DND-41 (cell line): ENCODE measurements around the gene SSR4.

Source experiments
- ATAC-seq: fragments of 200-7000 bp; cut with Tn5 transposase; 3 replicates; pipeline ENCODE4 v1.9.1; 2021; ENCODE audit warnings: low read depth; ENCODE audit not compliant: insufficient read depth
- DNase-seq: peaks from one replicate; pipeline ENCODE4 v3.0.0-alpha.2; 2020
- H2AFZ ChIP-seq: 2 replicates; pipeline ENCODE4 v1.6.0; 2012; ENCODE audit warnings: low read depth, low read length
- H3K27ac ChIP-seq: 2 replicates; pipeline ENCODE4 v1.5.1; 2012; ENCODE audit warnings: low read length, inconsistent platforms
- H3K27me3 ChIP-seq: fragments of 200-600 bp; sonication (generic); 2 replicates; pipeline ENCODE4 v1.6.0; 2012; ENCODE audit warnings: low read length, mild to moderate bottlenecking, inconsistent platforms; ENCODE audit not compliant: insufficient read depth, poor library complexity
- H3K36me3 ChIP-seq: 2 replicates; pipeline ENCODE4 v1.5.1; 2012; ENCODE audit warnings: low read length, inconsistent platforms; ENCODE audit not compliant: insufficient read depth
- H3K4me1 ChIP-seq: 2 replicates; pipeline ENCODE4 v1.5.1; 2012; ENCODE audit warnings: mild to moderate bottlenecking, low read length; ENCODE audit not compliant: insufficient read depth
- H3K4me2 ChIP-seq: 2 replicates; pipeline ENCODE4 v1.6.0; 2012; ENCODE audit warnings: mild to moderate bottlenecking, moderate library complexity, low read length, inconsistent platforms; ENCODE audit not compliant: insufficient read depth
- H3K4me3 ChIP-seq, 2 experiments: fragments of 200-600 bp in 1 of 2; shearing (Covaris generic) in 1 of 2; 2 replicates each; pipeline ENCODE4 v1.5.1; 2012 to 2016; ENCODE audit warnings: inconsistent platforms in 2 of 2, low read length in 2 of 2, mild to moderate bottlenecking in 2 of 2, low read depth in 1 of 2, moderate library complexity in 1 of 2
- H3K79me2 ChIP-seq: 2 replicates; pipeline ENCODE4 v1.6.0; 2012; ENCODE audit warnings: low read length, inconsistent platforms; ENCODE audit not compliant: insufficient read depth
- H3K9ac ChIP-seq: 2 replicates; pipeline ENCODE4 v1.6.0; 2012; ENCODE audit warnings: low read depth, mild to moderate bottlenecking, inconsistent platforms, low read length, moderate library complexity
- H3K9me3 ChIP-seq: 2 replicates; pipeline ENCODE4 v1.5.1; 2012; ENCODE audit warnings: low read length, moderate library complexity, mild to moderate bottlenecking, inconsistent platforms; ENCODE audit not compliant: insufficient read depth, severe bottlenecking
- H4K20me1 ChIP-seq: 2 replicates; pipeline ENCODE4 v1.6.0; 2012; ENCODE audit warnings: low read length; ENCODE audit not compliant: insufficient read depth
- EZH2 ChIP-seq: IDR thresholded peaks from 3 replicates; pipeline ENCODE4 v1.6.1; 2012; ENCODE audit warnings: borderline replicate concordance, low read depth, mild to moderate bottlenecking, moderate library complexity, low read length, inconsistent platforms; ENCODE audit not compliant: severe bottlenecking
- TF ChIP-seq, protein P1 (sequence below): IDR thresholded peaks from 2 replicates; pipeline ENCODE4 v1.5.1; 2012; ENCODE audit warnings: borderline replicate concordance, low read length, moderate library complexity, mild to moderate bottlenecking; ENCODE audit not compliant: poor library complexity, severe bottlenecking; ENCODE audit errors: extremely low read depth

SSR4 gene

DNA sequence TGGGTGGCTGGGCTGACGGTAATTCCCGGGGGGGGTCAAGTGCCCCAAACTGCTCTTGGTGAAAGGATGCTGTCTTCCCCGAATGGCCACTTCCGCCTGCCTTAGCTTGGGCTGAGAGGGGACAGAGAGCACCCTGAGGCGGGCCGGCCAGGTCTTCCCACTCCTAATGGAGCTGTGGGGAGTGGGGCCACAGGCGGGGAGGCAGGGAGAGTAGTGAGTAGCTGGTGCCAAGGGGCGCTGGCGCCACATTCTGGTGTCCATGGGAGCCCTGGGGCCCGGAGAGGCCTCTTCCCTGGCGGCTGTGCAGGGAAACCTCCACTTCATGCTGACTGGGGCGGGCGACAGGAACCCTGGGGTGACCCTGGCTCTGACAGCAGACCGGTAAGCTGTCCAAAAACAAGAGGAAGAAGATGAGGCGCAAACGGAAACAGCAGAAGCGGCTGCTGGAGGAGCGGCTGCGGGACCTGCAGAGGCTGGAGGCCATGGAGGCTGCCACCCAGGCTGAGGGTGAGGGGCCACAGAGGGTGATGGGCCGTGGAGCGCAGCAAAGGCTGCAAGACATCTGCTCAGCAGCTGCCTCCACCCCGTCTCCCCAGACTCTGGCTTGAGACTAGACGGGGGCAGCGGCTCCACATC lies 11.0 kb upstream of the SSR4 start:
- Histone ChIP-seq H3K36me3 (peaks cover 33% of the 10 kb centered on the region), H3K4me1 (no peaks in the 10 kb centered on the region), H3K9me3 (no peaks in the 10 kb centered on the region), H4K20me1 (no peaks in the 10 kb centered on the region), H3K79me2 (no peaks in the 10 kb centered on the region), H3K27me3 (no peaks in the 10 kb centered on the region), H3K27ac (no peak overlapping the region), H3K4me3 (no peak overlapping the region), H3K9ac (no peak overlapping the region), H3K4me2 (no peak overlapping the region), H2AFZ (no peak overlapping the region)
- TF ChIP-seq EZH2 = no peak
- TF ChIP-seq, protein P1, sequence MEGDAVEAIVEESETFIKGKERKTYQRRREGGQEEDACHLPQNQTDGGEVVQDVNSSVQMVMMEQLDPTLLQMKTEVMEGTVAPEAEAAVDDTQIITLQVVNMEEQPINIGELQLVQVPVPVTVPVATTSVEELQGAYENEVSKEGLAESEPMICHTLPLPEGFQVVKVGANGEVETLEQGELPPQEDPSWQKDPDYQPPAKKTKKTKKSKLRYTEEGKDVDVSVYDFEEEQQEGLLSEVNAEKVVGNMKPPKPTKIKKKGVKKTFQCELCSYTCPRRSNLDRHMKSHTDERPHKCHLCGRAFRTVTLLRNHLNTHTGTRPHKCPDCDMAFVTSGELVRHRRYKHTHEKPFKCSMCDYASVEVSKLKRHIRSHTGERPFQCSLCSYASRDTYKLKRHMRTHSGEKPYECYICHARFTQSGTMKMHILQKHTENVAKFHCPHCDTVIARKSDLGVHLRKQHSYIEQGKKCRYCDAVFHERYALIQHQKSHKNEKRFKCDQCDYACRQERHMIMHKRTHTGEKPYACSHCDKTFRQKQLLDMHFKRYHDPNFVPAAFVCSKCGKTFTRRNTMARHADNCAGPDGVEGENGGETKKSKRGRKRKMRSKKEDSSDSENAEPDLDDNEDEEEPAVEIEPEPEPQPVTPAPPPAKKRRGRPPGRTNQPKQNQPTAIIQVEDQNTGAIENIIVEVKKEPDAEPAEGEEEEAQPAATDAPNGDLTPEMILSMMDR = no peak
- ATAC-seq = no peak
- no peak for DNase-seq

DNA sequence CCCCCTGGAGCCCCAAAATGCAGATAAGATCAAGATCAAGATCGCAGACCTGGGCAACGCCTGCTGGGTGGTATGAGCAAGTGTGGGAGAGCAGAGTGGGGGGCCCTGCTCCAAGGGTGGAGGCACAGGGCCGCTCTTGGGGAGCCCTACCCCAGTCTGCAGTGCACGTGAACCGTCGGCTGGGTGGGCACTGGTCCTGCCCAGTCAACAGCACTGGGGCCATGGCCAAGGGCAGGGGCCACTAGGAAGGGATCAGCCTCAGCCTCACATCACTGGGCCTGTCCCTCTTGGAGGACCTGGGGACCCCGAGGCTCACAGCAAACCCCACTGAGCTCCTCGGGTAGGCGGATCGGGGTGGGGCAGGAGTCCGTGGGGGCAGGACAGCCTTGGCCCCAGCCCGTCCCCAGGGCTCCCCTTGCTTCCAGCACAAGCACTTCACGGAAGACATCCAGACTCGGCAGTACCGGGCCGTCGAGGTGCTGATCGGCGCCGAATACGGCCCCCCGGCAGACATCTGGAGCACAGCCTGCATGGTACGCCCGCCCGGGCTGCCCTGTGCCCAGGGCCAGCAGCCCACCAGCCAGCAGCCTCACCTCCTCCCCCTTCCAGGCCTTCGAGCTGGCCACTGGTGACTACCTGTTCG lies 10.0 kb upstream of the SSR4 start:
- Histone ChIP-seq H3K79me2 (0 out of 2 replicates have a peak, but pooled peaks cover under 1% of the 10 kb centered on the region), H3K4me2 (no peak overlapping the region), H3K9me3 (no peaks in the 10 kb centered on the region), H3K9ac (no peak overlapping the region), H2AFZ (no peak overlapping the region), H3K27me3 (no peaks in the 10 kb centered on the region), H3K27ac (no peak overlapping the region), H3K36me3 (peaks cover 39% of the 10 kb centered on the region), H3K4me1 (no peaks in the 10 kb centered on the region), H4K20me1 (no peaks in the 10 kb centered on the region), H3K4me3 (no peak overlapping the region)
- ATAC-seq = no peak
- DNase-seq = no peak
- TF ChIP-seq EZH2 = no peak
- TF ChIP-seq, protein P1 = no peak

DNA sequence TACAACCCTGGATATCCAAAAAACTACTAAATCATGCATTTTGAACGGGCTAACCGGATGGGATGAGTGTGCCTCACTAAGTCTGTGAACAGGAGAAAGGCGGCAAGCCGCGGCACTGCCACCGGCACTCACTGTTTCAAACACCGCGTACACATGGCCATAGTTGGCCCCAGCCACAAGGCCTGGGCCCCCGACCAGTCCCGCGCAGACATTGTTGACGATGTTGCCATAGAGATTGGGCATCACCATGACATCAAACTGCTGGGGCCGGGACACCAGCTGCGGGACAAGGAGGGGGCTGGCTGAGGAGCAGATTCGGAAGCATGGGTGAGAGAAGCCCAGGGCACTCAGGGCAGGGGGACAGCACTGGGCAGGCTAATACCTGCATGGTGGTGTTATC lies 7.8 kb upstream of the SSR4 start:
- no peak for ATAC-seq
- peaks cover 10% of the 10 kb centered on the region for H4K20me1 ChIP-seq
- no peak overlapping the region for H3K4me3 ChIP-seq
- H3K4me1 ChIP-seq = peaks cover 4% of the 10 kb centered on the region; the same call in 1 of the 2 replicates
- H2AFZ ChIP-seq = no peak overlapping the region
- no peak overlapping the region for H3K9ac ChIP-seq
- DNase-seq = no peak
- H3K36me3 ChIP-seq = peaks cover 59% of the 10 kb centered on the region
- no peak overlapping the region for H3K27ac ChIP-seq
- H3K9me3 ChIP-seq = no peaks in the 10 kb centered on the region
- H3K4me2 ChIP-seq = no peak overlapping the region
- TF ChIP-seq EZH2 = no peak
- TF ChIP-seq, protein P1 = no peak
- no peaks in the 10 kb centered on the region for H3K27me3 ChIP-seq
- H3K79me2 ChIP-seq = peaks cover 15% of the 10 kb centered on the region
